OCI-LY1 (cell line): ENCODE measurements around the gene COG6.

ENCODE experiments used
- H2AFZ ChIP-seq: fragments of 200-600 bp; sonication (generic), shearing (Covaris generic); 2 replicates; pipeline ENCODE4 v1.6.0; 2014; ENCODE audit warnings: antibody characterized with exemption, mild to moderate bottlenecking, low read length
- H3F3A ChIP-seq: fragments of 200-600 bp; sonication (generic), shearing (Covaris generic); 2 replicates; pipeline ENCODE4 v1.6.0; 2014; ENCODE audit warnings: mild to moderate bottlenecking, antibody characterized with exemption, low read length, moderate library complexity; ENCODE audit not compliant: insufficient read depth
- H3K27ac ChIP-seq: fragments of 200-600 bp; sonication (generic); 2 replicates; pipeline ENCODE4 v1.5.1; 2014; ENCODE audit warnings: low read length, mixed run types, mild to moderate bottlenecking, low read depth; ENCODE audit not compliant: poor library complexity, severe bottlenecking
- H3K27me3 ChIP-seq: fragments of 200-600 bp; sonication (generic); 2 replicates; pipeline ENCODE4 v1.6.0; 2014; ENCODE audit warnings: antibody characterized with exemption, mild to moderate bottlenecking, low read length, moderate library complexity; ENCODE audit not compliant: insufficient read depth
- H3K36me3 ChIP-seq: fragments of 200-600 bp; sonication (generic); 2 replicates; pipeline ENCODE4 v1.6.1; 2014; ENCODE audit warnings: mild to moderate bottlenecking, antibody characterized with exemption, low read length, moderate library complexity, mixed read lengths; ENCODE audit not compliant: insufficient read depth
- H3K4me1 ChIP-seq: fragments of 200-600 bp; sonication (generic); 2 replicates; pipeline ENCODE4 v1.5.1; 2014; ENCODE audit warnings: mild to moderate bottlenecking, low read length, moderate library complexity; ENCODE audit not compliant: insufficient read depth, severe bottlenecking
- H3K4me2 ChIP-seq: fragments of 200-600 bp; sonication (generic), shearing (Covaris generic); 2 replicates; pipeline ENCODE4 v1.6.1; 2014; ENCODE audit warnings: low read length
- H3K4me3 ChIP-seq: fragments of 200-600 bp; sonication (generic); 2 replicates; pipeline ENCODE4 v1.5.1; 2014; ENCODE audit warnings: low read length, low read depth, mild to moderate bottlenecking, mixed read lengths; ENCODE audit not compliant: poor library complexity, severe bottlenecking
- H3K79me2 ChIP-seq: fragments of 200-600 bp; shearing (Covaris generic); 2 replicates; pipeline ENCODE4 v1.6.1; 2016; ENCODE audit warnings: mixed run types, low read length, mixed read lengths; ENCODE audit not compliant: insufficient read depth
- H3K9ac ChIP-seq: fragments of 200-600 bp; sonication (generic), shearing (Covaris generic); 2 replicates; pipeline ENCODE4 v1.6.1; 2014; ENCODE audit warnings: mild to moderate bottlenecking, low read length, mixed read lengths
- H3K9me2 ChIP-seq: fragments of 200-600 bp; sonication (generic), shearing (Covaris generic); 2 replicates; pipeline ENCODE4 v1.6.1; 2014; ENCODE audit warnings: low read depth, mild to moderate bottlenecking, low read length, mixed read lengths
- H3K9me3 ChIP-seq: fragments of 200-600 bp; shearing (Covaris generic); 2 replicates; pipeline ENCODE4 v1.6.1; 2014; ENCODE audit warnings: low read length, mixed read lengths
- H4K20me1 ChIP-seq: fragments of 200-600 bp; sonication (generic), shearing (Covaris generic); 2 replicates; pipeline ENCODE4 v1.6.0; 2016; ENCODE audit warnings: mild to moderate bottlenecking, low read length; ENCODE audit not compliant: insufficient read depth
- EZH2 ChIP-seq: fragments of 200-600 bp; sonication (generic), shearing (Covaris generic); IDR thresholded peaks from 2 replicates; pipeline ENCODE4 v1.8.0; 2017; ENCODE audit warnings: borderline replicate concordance, mixed run types, mild to moderate bottlenecking, antibody characterized with exemption, low read length, moderate library complexity, mixed read lengths
- TF ChIP-seq, protein P1 (sequence below): fragments of 200-600 bp; sonication (generic), shearing (Covaris generic); IDR thresholded peaks from 2 replicates; pipeline ENCODE4 v1.5.1; 2017; ENCODE audit warnings: mild to moderate bottlenecking, antibody characterized with exemption, low read length, moderate library complexity, mixed read lengths

The COG6 gene

DNA sequence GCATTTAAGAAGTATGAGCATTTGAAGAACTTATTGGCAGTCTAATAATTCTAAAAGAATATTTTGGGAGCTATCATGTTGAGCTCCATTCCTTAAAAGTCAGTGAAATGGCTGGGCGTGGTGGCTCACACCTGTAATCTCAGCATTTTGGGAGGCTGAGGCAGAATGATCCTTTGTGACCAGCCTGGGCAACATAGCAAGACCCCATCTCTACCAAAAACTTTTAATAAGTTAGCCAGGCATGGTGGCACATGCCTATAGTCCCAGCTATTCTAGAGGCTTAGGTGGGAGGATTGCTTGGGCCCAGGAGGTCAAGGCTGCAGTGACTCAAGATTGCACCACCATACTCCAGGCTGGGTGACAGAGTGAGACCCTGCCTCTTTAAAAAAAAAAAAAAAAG, 8.0 kb downstream of the COG6 start:
- Histone ChIP-seq H4K20me1 (no peaks in the 10 kb centered on the region), H3K36me3 (peaks cover 29% of the 10 kb centered on the region; the same call in 1 of the 2 replicates), H3K27ac (no peak overlapping the region), H3K79me2 (no peaks in the 10 kb centered on the region), H3K27me3 (no peaks in the 10 kb centered on the region), H3K9me2 (no peaks in the 10 kb centered on the region), H3K4me1 (no peaks in the 10 kb centered on the region), H2AFZ (no peak overlapping the region), H3K9me3 (no peaks in the 10 kb centered on the region), H3K4me3 (no peak overlapping the region), H3F3A (no peaks in the 10 kb centered on the region), H3K4me2 (no peak overlapping the region), H3K9ac (no peak overlapping the region)
- no peak for TF ChIP-seq EZH2
- TF ChIP-seq, protein P1, sequence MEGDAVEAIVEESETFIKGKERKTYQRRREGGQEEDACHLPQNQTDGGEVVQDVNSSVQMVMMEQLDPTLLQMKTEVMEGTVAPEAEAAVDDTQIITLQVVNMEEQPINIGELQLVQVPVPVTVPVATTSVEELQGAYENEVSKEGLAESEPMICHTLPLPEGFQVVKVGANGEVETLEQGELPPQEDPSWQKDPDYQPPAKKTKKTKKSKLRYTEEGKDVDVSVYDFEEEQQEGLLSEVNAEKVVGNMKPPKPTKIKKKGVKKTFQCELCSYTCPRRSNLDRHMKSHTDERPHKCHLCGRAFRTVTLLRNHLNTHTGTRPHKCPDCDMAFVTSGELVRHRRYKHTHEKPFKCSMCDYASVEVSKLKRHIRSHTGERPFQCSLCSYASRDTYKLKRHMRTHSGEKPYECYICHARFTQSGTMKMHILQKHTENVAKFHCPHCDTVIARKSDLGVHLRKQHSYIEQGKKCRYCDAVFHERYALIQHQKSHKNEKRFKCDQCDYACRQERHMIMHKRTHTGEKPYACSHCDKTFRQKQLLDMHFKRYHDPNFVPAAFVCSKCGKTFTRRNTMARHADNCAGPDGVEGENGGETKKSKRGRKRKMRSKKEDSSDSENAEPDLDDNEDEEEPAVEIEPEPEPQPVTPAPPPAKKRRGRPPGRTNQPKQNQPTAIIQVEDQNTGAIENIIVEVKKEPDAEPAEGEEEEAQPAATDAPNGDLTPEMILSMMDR = no peak

GRCh38 chr13:39663958-39664357, 8.5 kb downstream of the COG6 start:
- Histone ChIP-seq H3K36me3 (peaks cover 29% of the 10 kb centered on the region; the same call in 1 of the 2 replicates), H3K27me3 (no peaks in the 10 kb centered on the region), H3K4me2 (no peak overlapping the region), H3K79me2 (no peaks in the 10 kb centered on the region), H3K9me2 (no peaks in the 10 kb centered on the region), H3K27ac (no peak overlapping the region), H3K9me3 (no peaks in the 10 kb centered on the region), H3K4me3 (no peak overlapping the region), H3F3A (no peaks in the 10 kb centered on the region), H2AFZ (no peak overlapping the region), H3K9ac (no peak overlapping the region), H3K4me1 (no peaks in the 10 kb centered on the region), H4K20me1 (no peaks in the 10 kb centered on the region)
- no peak for TF ChIP-seq EZH2
- TF ChIP-seq, protein P1 = no peak

DNA sequence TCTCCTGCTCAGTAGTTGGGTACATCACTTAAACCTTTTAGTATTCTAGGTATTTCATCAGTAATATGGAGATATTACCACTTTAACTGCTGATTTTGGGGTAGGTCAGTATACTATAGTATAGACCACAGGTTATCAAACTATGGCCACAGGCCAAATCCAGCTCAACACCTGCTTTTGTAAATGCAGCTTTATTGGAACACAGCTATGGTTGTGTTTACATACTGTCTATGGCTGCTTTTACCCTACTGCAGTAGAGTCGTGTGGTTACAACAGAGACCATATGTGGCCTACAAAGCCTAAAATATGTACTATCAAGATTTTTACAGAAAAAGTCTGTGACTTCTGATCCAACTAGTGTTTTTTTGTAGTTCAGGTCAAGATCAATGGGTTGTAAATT, 10.3 kb downstream of the COG6 start:
- no peaks in the 10 kb centered on the region for H3K9me2 ChIP-seq
- H3K4me1 ChIP-seq = no peaks in the 10 kb centered on the region
- no peak overlapping the region for H3K27ac ChIP-seq
- TF ChIP-seq EZH2 = no peak
- TF ChIP-seq, protein P1 = no peak
- no peak overlapping the region for H3K4me3 ChIP-seq
- no peak overlapping the region for H3K9ac ChIP-seq
- H2AFZ ChIP-seq = no peak overlapping the region
- H3K79me2 ChIP-seq = no peaks in the 10 kb centered on the region
- H3F3A ChIP-seq = no peaks in the 10 kb centered on the region
- no peaks in the 10 kb centered on the region for H4K20me1 ChIP-seq
- no peak overlapping the region for H3K4me2 ChIP-seq
- no peaks in the 10 kb centered on the region for H3K27me3 ChIP-seq
- peaks cover 23% of the 10 kb centered on the region; the same call in 1 of the 2 replicates for H3K36me3 ChIP-seq
- no peaks in the 10 kb centered on the region for H3K9me3 ChIP-seq
